NCI-H446 (cell line): ENCODE results near the gene IL36A.

Experiments
- DNase-seq, 2 experiments: peaks; one replicate each; lab custom pipeline; 2025; lab: John Stamatoyannopoulos, UW

The IL36A gene, protein sequence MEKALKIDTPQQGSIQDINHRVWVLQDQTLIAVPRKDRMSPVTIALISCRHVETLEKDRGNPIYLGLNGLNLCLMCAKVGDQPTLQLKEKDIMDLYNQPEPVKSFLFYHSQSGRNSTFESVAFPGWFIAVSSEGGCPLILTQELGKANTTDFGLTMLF

DNA sequence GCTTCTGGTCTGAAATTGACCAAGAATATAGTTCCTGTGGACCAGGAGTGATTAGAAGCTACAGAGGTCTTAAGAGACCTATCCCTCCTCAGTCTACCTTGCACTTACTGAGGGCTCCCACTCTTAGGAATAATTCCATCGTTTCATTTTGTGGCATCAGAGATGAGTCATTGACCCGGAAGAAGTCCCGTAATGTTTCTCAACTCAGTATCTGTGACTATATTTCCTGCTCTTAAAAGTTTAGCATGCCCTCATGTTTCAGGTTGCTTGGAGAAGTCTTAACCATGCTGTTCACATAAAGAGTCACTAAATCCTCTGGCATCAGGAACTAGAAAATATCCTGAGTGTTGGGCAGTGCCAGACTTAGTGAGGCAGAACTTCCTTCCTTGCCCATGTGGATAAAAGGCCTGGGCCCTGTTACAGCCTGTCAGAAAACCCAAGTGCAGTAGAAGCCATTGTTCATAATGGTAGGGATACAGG, at the start of gene IL36A:
IL36A (plus strand) TSS at position 430 of the 480 bp plus-strand sequence. CDS start 413 bp downstream, outside the sequence.
- no peak for DNase-seq

GRCh38 chr2:112957511-112957910, 47.7 kb upstream of the IL36A start:
- DNase-seq = no peak

GRCh38 chr2:112958428-112959108, 46.7 kb upstream of the IL36A start:
- DNase-seq = peak; percentile 40 to 64

- no peak for DNase-seq
Observed at GRCh38 chr2:112959109-112959812, 46.0 kb upstream of the IL36A start.

DNA sequence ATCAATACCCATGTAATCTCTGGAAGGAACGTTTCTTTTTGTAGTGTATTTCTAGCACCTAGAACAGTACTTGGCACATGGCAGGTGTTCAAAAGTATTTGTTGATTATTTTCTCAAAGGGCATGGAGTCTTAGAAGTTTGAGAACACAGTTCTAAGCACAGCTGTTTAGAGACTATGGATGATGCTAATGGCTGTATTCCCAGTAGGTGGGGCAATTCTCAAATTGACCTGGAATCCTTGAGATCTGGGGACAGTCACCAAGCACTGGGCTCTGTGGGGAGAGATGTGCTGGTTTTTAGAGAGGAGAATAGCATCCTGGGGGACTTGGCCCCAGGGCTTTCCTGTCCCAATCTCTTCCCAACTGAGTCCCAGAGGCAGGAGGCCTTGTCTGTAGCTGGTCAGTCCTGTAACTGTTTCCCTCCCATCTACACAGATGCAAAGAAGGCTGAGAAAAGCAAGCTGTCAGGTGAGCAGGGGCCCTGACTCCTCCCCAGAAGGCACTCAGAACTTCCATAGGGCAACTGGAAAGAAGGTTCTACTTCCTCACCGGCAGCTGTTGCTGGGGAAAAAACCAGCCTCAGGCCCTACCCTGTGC, 44.9 kb upstream of the IL36A start:
- no peak for DNase-seq

GRCh38 chr2:112962308-112963175, 42.7 kb upstream of the IL36A start:
- no peak for DNase-seq

DNA sequence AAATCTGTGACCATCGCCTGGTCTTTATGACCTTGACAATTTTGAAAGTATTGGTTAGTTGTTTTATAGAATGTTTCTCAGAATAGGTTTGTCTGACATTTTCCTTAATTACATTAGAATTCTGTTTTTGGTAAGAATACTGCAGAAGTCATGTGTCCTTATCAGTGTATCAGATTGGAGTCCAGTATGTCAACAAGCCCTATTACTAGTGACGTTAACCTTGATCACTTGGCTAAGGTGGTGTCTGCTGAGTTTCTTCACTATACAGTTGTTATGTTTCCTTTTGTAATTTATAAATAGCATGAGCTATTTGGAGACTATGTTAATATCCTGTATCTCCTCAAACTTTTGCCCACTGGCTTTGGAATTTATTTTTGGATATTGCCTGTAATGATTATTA, 38.2 kb upstream of the IL36A start:
- no peak for DNase-seq

- no peak for DNase-seq
Observed at GRCh38 chr2:112972423-112973086, 32.7 kb upstream of the IL36A start.

GRCh38 chr2:112973156-112973555, 32.1 kb upstream of the IL36A start:
- no peak for DNase-seq

DNA sequence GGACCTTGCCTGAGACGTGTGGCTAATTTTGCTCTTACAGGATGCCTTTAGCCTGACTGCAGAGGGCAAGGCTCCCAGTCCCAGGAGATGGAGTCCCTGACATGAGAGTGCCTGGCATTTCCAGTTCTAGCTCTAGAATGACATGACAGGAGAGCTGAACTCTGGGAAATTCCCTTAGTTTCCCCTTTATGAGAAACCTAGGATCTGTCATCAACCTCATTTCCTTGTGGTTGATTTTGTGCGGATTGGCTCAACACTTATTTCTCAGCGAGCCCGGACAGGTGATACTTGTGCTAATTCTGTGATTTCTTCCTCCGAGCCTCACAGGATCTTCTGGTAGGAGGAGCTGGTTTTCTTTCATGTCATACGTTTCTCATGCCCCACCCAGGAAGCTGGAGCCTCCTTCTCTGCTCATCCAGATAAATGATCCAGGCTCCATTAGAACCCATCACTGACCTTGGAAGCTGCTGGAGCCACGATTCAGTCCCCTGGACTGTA, 27.7 kb upstream of the IL36A start, which contains the start of gene IL36G:
IL36G (plus strand) TSS at position 448 of the 498 bp plus-strand sequence. CDS start 633 bp downstream, outside the sequence.
- DNase-seq = no peak

- no peak for DNase-seq
Observed at GRCh38 chr2:112979731-112980130, 25.5 kb upstream of the IL36A start.

GRCh38 chr2:112980537-112980936, 24.7 kb upstream of the IL36A start:
- DNase-seq = no peak

- no peak for DNase-seq
Observed at GRCh38 chr2:112985090-112985489, 20.2 kb upstream of the IL36A start.

- no peak for DNase-seq
Observed at GRCh38 chr2:112989611-112990010, 15.6 kb upstream of the IL36A start.

DNA sequence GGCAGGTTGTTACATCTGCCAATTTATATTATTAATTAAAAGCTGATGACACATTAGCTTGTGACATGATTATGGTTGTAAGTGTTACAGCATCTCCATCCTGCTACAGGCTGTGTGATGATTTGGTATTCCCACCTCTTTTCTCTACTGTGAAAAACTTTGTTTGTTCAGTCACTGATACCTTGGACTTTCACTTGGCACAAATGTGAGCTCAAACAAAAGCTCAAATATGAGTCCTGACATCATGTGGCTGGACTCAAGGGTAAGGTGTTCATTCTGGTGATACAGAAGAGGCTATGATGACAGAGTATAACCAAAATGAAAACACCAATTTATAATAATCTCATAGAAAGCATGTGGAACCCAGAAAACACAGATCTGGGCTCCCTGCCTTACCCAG, 11.4 kb upstream of the IL36A start:
- DNase-seq = no peak

GRCh38 chr2:112994648-112995047, 10.6 kb upstream of the IL36A start:
- no peak for DNase-seq

DNA sequence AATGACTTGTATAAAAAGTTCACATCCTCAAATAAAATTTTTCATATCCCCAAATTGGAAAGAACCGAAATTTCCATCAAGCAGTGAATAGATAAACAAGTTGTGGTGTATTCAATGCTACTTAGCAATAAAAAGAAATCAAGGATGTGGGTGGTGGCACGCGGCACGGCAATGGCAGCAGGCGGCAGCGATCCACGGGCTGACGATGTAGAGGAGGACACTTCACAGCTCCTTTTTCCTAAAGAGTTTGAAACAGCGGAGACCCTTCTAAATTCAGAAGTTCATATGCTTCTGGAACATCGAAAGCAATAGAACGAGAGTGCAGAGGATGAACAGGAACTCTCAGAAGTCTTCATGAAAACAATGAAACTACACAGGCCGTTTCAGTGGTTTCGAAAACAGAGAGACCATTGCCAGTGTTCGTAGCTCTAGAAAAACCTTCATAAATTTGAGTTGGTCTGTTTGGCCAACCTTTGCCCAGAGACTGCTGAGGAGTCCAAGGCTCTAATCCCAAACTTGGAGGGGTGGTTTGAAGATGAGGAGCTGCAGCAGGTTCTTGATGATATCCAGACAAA, 9.8 kb upstream of the IL36A start:
- DNase-seq = no peak

GRCh38 chr2:112996635-112997034, 8.6 kb upstream of the IL36A start:
- no peak for DNase-seq

DNA sequence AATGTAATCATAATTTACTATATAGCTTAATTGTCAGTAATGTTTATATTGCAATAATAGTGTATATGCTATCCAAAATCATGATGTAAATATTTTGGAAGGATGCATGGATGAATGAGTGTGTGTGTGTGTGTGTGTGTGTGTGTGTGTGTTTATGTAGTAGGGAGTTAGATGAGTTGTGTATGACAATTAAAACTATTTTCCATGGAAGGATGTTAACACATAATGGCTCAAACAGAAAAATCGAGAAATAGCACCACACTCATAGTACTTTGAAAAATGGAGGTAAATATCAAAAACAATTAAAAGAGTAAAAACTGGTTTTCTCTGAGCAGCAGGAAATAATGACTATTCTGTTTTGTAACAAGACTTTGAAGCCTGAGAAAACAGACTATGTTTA, 8.1 kb upstream of the IL36A start:
- DNase-seq = no peak

- no peak for DNase-seq
Observed at GRCh38 chr2:113000436-113000835, 4.8 kb upstream of the IL36A start.

- no peak for DNase-seq
Observed at GRCh38 chr2:113002677-113003076, 2.6 kb upstream of the IL36A start.
